SK-N-SH (cell line): Measurements from ENCODE around the gene ERC2.

Source experiments
- EZH2phosphoT487 ChIP-seq: fragments of 200-600 bp; sonication (generic); IDR thresholded peaks from 2 replicates; pipeline ENCODE4 v1.6.1; 2017; ENCODE audit warnings: low read depth, mixed run types, mild to moderate bottlenecking, antibody characterized with exemption, moderate library complexity, borderline replicate concordance
- FOXJ3 ChIP-seq: sonication (generic); formaldehyde crosslinking; IDR thresholded peaks from 2 replicates; pipeline ENCODE4 v1.5.1; 2020; ENCODE audit warnings: mild to moderate bottlenecking, missing genetic modification reagents
- GABPA ChIP-seq: IDR thresholded peaks from 2 replicates; pipeline ENCODE4 v1.4.0; 2012; ENCODE audit warnings: low read depth, mild to moderate bottlenecking
- TF ChIP-seq, protein P1 (sequence below): fragments of 200-600 bp; sonication (generic); IDR thresholded peaks from 2 replicates; pipeline ENCODE4 v1.6.1; 2017; ENCODE audit warnings: antibody characterized with exemption, mild to moderate bottlenecking, moderate library complexity

DNA sequence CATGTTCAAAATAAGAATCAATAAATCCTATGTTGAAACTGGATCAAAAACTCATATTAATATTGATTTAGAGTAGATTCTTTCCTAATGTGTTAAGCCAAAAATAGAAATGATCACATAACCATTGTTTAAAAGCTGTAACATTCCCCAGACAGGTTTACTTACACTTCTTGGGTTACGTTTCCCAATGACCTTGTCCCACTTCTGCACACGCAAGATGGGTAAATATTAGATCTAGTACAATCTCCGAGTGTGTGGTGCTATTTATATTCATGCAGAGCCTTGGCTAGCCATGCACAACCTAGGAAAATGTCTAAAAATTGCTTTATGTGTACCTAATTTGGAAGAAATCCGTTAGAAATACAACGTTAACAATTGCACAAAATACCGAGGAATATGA is 39.6 kb downstream of the ERC2 start:
- TF ChIP-seq GABPA (no peak), FOXJ3 (CRISPR knock-in tag) (no peak), EZH2phosphoT487 (no peak)
- TF ChIP-seq, protein P1, sequence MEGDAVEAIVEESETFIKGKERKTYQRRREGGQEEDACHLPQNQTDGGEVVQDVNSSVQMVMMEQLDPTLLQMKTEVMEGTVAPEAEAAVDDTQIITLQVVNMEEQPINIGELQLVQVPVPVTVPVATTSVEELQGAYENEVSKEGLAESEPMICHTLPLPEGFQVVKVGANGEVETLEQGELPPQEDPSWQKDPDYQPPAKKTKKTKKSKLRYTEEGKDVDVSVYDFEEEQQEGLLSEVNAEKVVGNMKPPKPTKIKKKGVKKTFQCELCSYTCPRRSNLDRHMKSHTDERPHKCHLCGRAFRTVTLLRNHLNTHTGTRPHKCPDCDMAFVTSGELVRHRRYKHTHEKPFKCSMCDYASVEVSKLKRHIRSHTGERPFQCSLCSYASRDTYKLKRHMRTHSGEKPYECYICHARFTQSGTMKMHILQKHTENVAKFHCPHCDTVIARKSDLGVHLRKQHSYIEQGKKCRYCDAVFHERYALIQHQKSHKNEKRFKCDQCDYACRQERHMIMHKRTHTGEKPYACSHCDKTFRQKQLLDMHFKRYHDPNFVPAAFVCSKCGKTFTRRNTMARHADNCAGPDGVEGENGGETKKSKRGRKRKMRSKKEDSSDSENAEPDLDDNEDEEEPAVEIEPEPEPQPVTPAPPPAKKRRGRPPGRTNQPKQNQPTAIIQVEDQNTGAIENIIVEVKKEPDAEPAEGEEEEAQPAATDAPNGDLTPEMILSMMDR: no peak
